Measurements from ENCODE around the gene MYO5A. TPM values are rescaled to one million over a fixed set of nuclear protein-coding genes. Genes with fewer than 3 reads are reported as not detected.

The MYO5A gene
- total RNA-seq, 2 experiments from 2014 or later = 31.8 to 42.0 TPM

DNA sequence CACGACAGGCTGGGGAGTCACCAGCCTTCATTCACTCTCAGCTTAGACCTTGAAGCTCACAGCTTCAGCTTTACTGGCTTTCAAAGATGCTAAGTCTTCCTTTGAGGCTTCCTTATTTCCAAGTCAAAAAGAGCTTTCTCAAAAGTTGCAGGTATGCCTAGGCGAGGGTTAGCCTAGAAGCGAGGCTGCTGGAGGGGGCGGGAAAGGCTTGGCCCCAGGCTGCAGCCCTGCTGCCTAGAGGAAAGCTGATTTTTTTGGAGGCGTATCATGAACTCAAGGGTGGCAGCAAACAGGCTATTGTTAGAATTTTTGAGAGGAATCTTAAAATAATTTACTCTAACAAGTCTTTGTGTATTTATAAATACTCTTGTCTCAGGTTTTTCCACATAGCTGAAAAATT is 270.2 kb downstream of the MYO5A start:
- intact Hi-C loops (cut with micrococcal nuclease; ENCODE audit: unreplicated experiment) = loop anchor here (5.0 kb wide), 1 partner anchor 69 kb away; no protein-coding TSS in a partner anchor
- no peaks in the 10 kb centered on the region for H4K20me1 ChIP-seq (ENCODE audit: insufficient read depth, low read length)
- no peak overlapping the region for H2AFZ ChIP-seq (ENCODE audit: low read length)
- H3K4me3 ChIP-seq (ENCODE audit: low read depth, low read length, poor library complexity, severe bottlenecking) = no peak overlapping the region
- H3K79me2 ChIP-seq (ENCODE audit: insufficient read depth, low read depth, low read length) = no peaks in the 10 kb centered on the region
- ChIA-PET CTCF (ENCODE audit: unreplicated experiment) (interaction anchor here (0.5 kb wide), 1 partner anchor 532 kb away, joined by 5 read pairs; the partner anchor contains the start of gene ONECUT1), POLR2A (interaction anchor here (0.5 to 0.6 kb wide), 2 partner anchors 477 to 491 kb away, joined by 3 read pairs; no protein-coding TSS in a partner anchor)
- DNase-seq (ENCODE audit: low spot score) = no peak
- H3K4me1 ChIP-seq (ENCODE audit: insufficient read depth, low read length, poor library complexity, severe bottlenecking) = peaks cover 38% of the 10 kb centered on the region
- H3K9me2 ChIP-seq (ENCODE audit: insufficient read depth, low read length) = no peaks in the 10 kb centered on the region
- no peaks in the 10 kb centered on the region for H3K9me3 ChIP-seq (ENCODE audit: low read length)
- H3K4me2 ChIP-seq (ENCODE audit: low read length) = no peak overlapping the region
- no peaks in the 10 kb centered on the region for H3K36me3 ChIP-seq (ENCODE audit: insufficient read depth, low read length)
- BruUV-seq (replicated peaks) = no TSS peak
- no peak overlapping the region for H3K27ac ChIP-seq (ENCODE audit: low read depth, low read length, poor library complexity, severe bottlenecking)
- TF ChIP-seq EZH2phosphoT487 (IDR thresholded peaks at IDR 0.05; ENCODE audit: borderline replicate concordance, low read depth, low read length) = no peak
- TF ChIP-seq, protein P1, sequence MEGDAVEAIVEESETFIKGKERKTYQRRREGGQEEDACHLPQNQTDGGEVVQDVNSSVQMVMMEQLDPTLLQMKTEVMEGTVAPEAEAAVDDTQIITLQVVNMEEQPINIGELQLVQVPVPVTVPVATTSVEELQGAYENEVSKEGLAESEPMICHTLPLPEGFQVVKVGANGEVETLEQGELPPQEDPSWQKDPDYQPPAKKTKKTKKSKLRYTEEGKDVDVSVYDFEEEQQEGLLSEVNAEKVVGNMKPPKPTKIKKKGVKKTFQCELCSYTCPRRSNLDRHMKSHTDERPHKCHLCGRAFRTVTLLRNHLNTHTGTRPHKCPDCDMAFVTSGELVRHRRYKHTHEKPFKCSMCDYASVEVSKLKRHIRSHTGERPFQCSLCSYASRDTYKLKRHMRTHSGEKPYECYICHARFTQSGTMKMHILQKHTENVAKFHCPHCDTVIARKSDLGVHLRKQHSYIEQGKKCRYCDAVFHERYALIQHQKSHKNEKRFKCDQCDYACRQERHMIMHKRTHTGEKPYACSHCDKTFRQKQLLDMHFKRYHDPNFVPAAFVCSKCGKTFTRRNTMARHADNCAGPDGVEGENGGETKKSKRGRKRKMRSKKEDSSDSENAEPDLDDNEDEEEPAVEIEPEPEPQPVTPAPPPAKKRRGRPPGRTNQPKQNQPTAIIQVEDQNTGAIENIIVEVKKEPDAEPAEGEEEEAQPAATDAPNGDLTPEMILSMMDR (conservative IDR thresholded peaks at IDR 0.05; ENCODE audit: low read length) = no peak

DNA sequence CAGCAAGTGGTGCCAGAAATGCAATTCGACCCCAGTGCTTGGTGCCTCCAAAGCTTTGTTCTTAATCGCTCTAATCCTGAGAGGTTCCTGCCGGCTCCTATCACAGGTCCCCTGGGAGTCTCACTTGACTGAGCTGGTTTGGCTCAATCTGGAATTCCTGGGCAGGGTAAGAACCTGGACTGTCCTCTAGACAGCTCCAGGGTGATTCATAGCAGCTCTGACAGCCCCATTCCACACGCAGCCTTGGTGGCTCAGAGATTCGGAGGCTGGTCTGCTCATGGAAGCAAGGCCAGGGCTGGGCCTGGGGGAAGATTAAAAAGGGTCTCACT is 271.0 kb downstream of the MYO5A start:
- TF ChIP-seq, protein P1 (conservative IDR thresholded peaks at IDR 0.05; ENCODE audit: low read length) = no peak
- TF ChIP-seq EZH2phosphoT487 (IDR thresholded peaks at IDR 0.05; ENCODE audit: borderline replicate concordance, low read depth, low read length) = no peak
- H3K27ac ChIP-seq (ENCODE audit: low read depth, low read length, poor library complexity, severe bottlenecking) = no peak overlapping the region
- H3K4me3 ChIP-seq (ENCODE audit: low read depth, low read length, poor library complexity, severe bottlenecking) = no peak overlapping the region
- H3K79me2 ChIP-seq (ENCODE audit: insufficient read depth, low read depth, low read length) = no peaks in the 10 kb centered on the region
- ChIA-PET POLR2A (interaction anchor here (0.7 to 1.6 kb wide), 2 partner anchors 77 to 474 kb away, joined by 3 to 7 read pairs; no protein-coding TSS in a partner anchor), CTCF (ENCODE audit: unreplicated experiment) (interaction anchor here (1.7 kb wide), 1 partner anchor 473 kb away, joined by 10 read pairs; no protein-coding TSS in a partner anchor)
- H3K9me2 ChIP-seq (ENCODE audit: insufficient read depth, low read length) = no peaks in the 10 kb centered on the region
- intact Hi-C loops (cut with micrococcal nuclease; ENCODE audit: unreplicated experiment) = loop anchor here (2.0 to 5.0 kb wide), 3 partner anchors 70 to 271 kb away; partner anchors contain the start of gene MYO5A
- no peaks in the 10 kb centered on the region for H3K9me3 ChIP-seq (ENCODE audit: low read length)
- BruUV-seq (replicated peaks) = no TSS peak
- peaks cover 38% of the 10 kb centered on the region for H3K4me1 ChIP-seq (ENCODE audit: insufficient read depth, low read length, poor library complexity, severe bottlenecking)
- H3K36me3 ChIP-seq (ENCODE audit: insufficient read depth, low read length) = no peaks in the 10 kb centered on the region
- H4K20me1 ChIP-seq (ENCODE audit: insufficient read depth, low read length) = no peaks in the 10 kb centered on the region
- no peak overlapping the region for H2AFZ ChIP-seq (ENCODE audit: low read length)
- no peak for DNase-seq (ENCODE audit: low spot score)
- no peak overlapping the region for H3K4me2 ChIP-seq (ENCODE audit: low read length)

Small RNA genes lying within 50 kb of the gene (microRNA-seq; reads per million reads assigned to microRNA genes)
- gene MIR1266 (ENCODE audit: borderline replicate concordance) = not detected

Small RNA genes lying within 50 kb of the gene (small RNA-seq; reads per million reads assigned to genes)
- gene MIR1266 = not detected

Other genes with a start within 250 kb of the MYO5A start
- 1.6 and 2.1 TPM in 2 replicates for gene MYO5C, start 233.1 kb downstream of the MYO5A start, total RNA-seq (2014; rRNA removed; shearing (Covaris generic))
- gene MYO5C, start 233.1 kb downstream of the MYO5A start, total RNA-seq (2022) = 4.1 and 5.6 TPM in 2 replicates
- 48.0 and 68.3 TPM in 2 replicates for gene ARPP19, start 40.1 kb upstream of the MYO5A start, total RNA-seq (2014; rRNA removed; shearing (Covaris generic))
- 92.9 and 101 TPM in 2 replicates for gene ARPP19, start 40.1 kb upstream of the MYO5A start, total RNA-seq (2022)
- 28.5 and 34.1 TPM in 2 replicates for gene ATOSA, start 150.5 kb upstream of the MYO5A start, total RNA-seq (2014; rRNA removed; shearing (Covaris generic))
- gene ATOSA, start 150.5 kb upstream of the MYO5A start, total RNA-seq (2022) = 96.8 and 103 TPM in 2 replicates